Stimulated activated CD4-positive, alpha-beta T cell treated with anti-CD3 and anti-CD28 coated beads, Interleukin-1b, Interleukin-23, amount 100 ng/mL, for 48 hours (primary cell): Measurements from ENCODE around the gene RPRM.
A peak's percentile ranks its signal among the peaks of the same experiment; 100 is the strongest.
"Not testable (repeated sequence)": the region's sequence is repeated elsewhere in the genome, so short reads cannot be mapped to it uniquely, and the experiment has no call there.

ENCODE experiments used
- DNase-seq: peaks from one replicate; pipeline ENCODE4 v3.0.0-alpha.2; 2020

The RPRM gene

GRCh38 chr2:153478289-153479261 lies at the start of gene RPRM:
RPRM (minus strand) TSS chr2:153478762; CDS start chr2:153478565, 197 bp downstream.
- peak; percentile 42 for DNase-seq

- peak; percentile 13 for DNase-seq
These were observed 40.8 kb upstream of the RPRM start for GRCh38 chr2:153519257-153519875.

- no peak for DNase-seq
These were observed 33.8 kb upstream of the RPRM start for GRCh38 chr2:153512331-153512730.

- DNase-seq, result no peak
These were observed 32.4 kb upstream of the RPRM start for GRCh38 chr2:153510996-153511395.

- no peak for DNase-seq
These were observed 30.6 kb upstream of the RPRM start for GRCh38 chr2:153509133-153509532.

- DNase-seq, result not testable (repeated sequence)
These were observed 27.9 kb upstream of the RPRM start for GRCh38 chr2:153506499-153506898.

GRCh38 chr2:153499439-153499838 lies 20.9 kb upstream of the RPRM start:
- no peak for DNase-seq

GRCh38 chr2:153497938-153498629 lies 19.5 kb upstream of the RPRM start:
- DNase-seq, result no peak

GRCh38 chr2:153495725-153496124 lies 17.2 kb upstream of the RPRM start:
- DNase-seq, result no peak

- no peak for DNase-seq
These were observed 9.5 kb upstream of the RPRM start for GRCh38 chr2:153488072-153488471.

- no peak for DNase-seq
These were observed 8.9 kb upstream of the RPRM start for GRCh38 chr2:153487448-153487847.

- DNase-seq, result no peak
These were observed 1.0 kb upstream of the RPRM start for GRCh38 chr2:153479573-153479972.

- DNase-seq, result no peak
These were observed 800 bp downstream of the RPRM start for GRCh38 chr2:153477636-153478288.

- no peak for DNase-seq
These were observed 1.5 kb downstream of the RPRM start for GRCh38 chr2:153476816-153477635.

GRCh38 chr2:153476491-153476815 lies 2.1 kb downstream of the RPRM start:
- no peak for DNase-seq

GRCh38 chr2:153474876-153475435 lies 3.6 kb downstream of the RPRM start:
- no peak for DNase-seq

GRCh38 chr2:153474407-153474806 lies 4.2 kb downstream of the RPRM start:
- no peak for DNase-seq

GRCh38 chr2:153470867-153471266 lies 7.7 kb downstream of the RPRM start:
- DNase-seq, result no peak

GRCh38 chr2:153464395-153464794 lies 14.2 kb downstream of the RPRM start:
- no peak for DNase-seq

GRCh38 chr2:153462338-153462859 lies 16.2 kb downstream of the RPRM start:
- no peak for DNase-seq

GRCh38 chr2:153461453-153461852 lies 17.1 kb downstream of the RPRM start:
- DNase-seq, result no peak

- no peak for DNase-seq
These were observed 22.7 kb downstream of the RPRM start for GRCh38 chr2:153455861-153456260.
